Measurements from ENCODE around the gene TDP2.
A peak's percentile ranks its signal among the peaks of the same experiment; 100 is the strongest.
"Not testable (repeated sequence)": the region's sequence is repeated elsewhere in the genome, so short reads cannot be mapped to it uniquely, and the experiment has no call there.

TDP2 gene

DNA sequence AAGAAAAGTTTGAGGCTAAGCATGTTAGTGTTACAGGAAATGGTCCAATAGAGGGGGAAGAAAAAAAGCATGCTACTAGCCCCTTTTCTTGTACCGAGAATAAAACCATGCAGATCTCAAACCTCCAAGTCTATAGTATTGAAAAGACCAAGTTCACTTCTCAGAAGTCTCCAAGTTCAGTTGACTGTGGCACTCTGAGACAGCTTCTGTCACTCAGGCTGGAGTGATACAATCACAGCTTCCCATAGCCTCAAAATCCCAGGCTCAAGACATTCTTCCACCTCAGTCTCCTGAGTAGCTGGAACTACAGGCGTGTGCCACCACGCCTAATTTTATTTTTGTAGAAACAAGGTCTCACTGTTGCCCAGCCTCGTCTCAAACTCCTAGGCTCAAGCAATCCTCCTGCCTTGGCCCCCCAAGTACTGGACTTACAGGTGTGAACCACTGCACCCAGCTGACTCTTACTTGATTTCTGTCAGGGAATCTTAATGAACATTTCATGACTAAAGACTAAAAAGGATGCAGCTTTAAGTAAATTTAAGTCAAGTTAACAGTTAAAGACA, 36.1 kb upstream of the TDP2 start:
- peaks cover 46% of the 10 kb centered on the region for H3K36me3 ChIP-seq (replicated peaks)
- no peak for TF ChIP-seq CTCF (IDR thresholded peaks at IDR 0.05; ENCODE audit: low read depth, low read length, missing control alignments)
- H3K27ac ChIP-seq, result no peak overlapping the region
- no peaks in the 10 kb centered on the region for H3K27me3 ChIP-seq (replicated peaks)
- no peak overlapping the region for H3K4me3 ChIP-seq (ENCODE audit: low read depth, low read length)
- in situ Hi-C loops (cut with HindIII; ENCODE audit: low pct_ligation_motif_present, low sequenced_read_pairs), result no loop called here
- no peak for DNase-seq

- H3K27me3 ChIP-seq (replicated peaks), result no peaks in the 10 kb centered on the region
- in situ Hi-C loops (cut with HindIII; ENCODE audit: low pct_ligation_motif_present, low sequenced_read_pairs), result no loop called here
- TF ChIP-seq CTCF (IDR thresholded peaks at IDR 0.05; ENCODE audit: low read depth, low read length, missing control alignments), result no peak
- no peak overlapping the region for H3K27ac ChIP-seq
- peaks cover 19% of the 10 kb centered on the region for H3K36me3 ChIP-seq (replicated peaks)
- H3K4me3 ChIP-seq (ENCODE audit: low read depth, low read length), result no peak overlapping the region
- DNase-seq, result no peak
Measured at GRCh38 chr6:24699521-24700359, 33.0 kb upstream of the TDP2 start.

DNA sequence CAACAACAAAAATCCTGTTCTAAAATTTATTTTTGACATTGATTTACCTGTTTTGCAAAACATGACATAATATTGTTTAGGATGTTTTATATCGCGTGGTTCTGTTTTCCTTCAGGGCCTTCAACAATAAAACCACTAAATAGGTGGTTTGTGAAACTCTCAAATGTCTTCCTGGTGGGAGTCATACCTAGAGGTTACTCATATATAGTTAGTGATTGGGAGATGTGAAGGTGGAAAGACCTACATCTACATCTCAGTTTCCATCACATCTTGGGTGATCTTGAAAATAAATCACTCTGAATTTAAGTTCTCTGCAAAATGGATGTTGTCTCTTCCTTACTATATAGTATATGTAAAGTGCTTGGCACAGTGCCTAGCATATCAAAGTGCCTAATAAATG, 29.4 kb upstream of the TDP2 start:
- Histone ChIP-seq H3K27me3 (replicated peaks) (no peaks in the 10 kb centered on the region), H3K36me3 (replicated peaks) (no peaks in the 10 kb centered on the region), H3K4me3 (ENCODE audit: low read depth, low read length) (no peak overlapping the region), H3K27ac (no peak overlapping the region)
- in situ Hi-C loops (cut with HindIII; ENCODE audit: low pct_ligation_motif_present, low sequenced_read_pairs), result no loop called here
- no peak for DNase-seq
- TF ChIP-seq CTCF (IDR thresholded peaks at IDR 0.05; ENCODE audit: low read depth, low read length, missing control alignments), result no peak

GRCh38 chr6:24695635-24696034, 28.9 kb upstream of the TDP2 start:
- H3K27me3 ChIP-seq (replicated peaks); H3K36me3 ChIP-seq (replicated peaks): not testable (repeated sequence)

GRCh38 chr6:24694198-24694597, 27.5 kb upstream of the TDP2 start:
- no peak overlapping the region for H3K4me3 ChIP-seq (ENCODE audit: low read depth, low read length)
- H3K27ac ChIP-seq, result no peak overlapping the region
- no peaks in the 10 kb centered on the region for H3K27me3 ChIP-seq (replicated peaks)
- no peak for DNase-seq
- TF ChIP-seq CTCF (IDR thresholded peaks at IDR 0.05; ENCODE audit: low read depth, low read length, missing control alignments), result no peak
- in situ Hi-C loops (cut with HindIII; ENCODE audit: low pct_ligation_motif_present, low sequenced_read_pairs), result no loop called here
- H3K36me3 ChIP-seq (replicated peaks), result no peaks in the 10 kb centered on the region

More at GRCh38 chr6:24695635-24696034, 28.9 kb upstream of the TDP2 start:
- peak; percentile 12 for DNase-seq
- H3K4me3 ChIP-seq (ENCODE audit: low read depth, low read length); H3K27ac ChIP-seq; in situ Hi-C loops (cut with HindIII; ENCODE audit: low pct_ligation_motif_present, low sequenced_read_pairs): not testable (repeated sequence)
- peak; percentile 44 for TF ChIP-seq CTCF (IDR thresholded peaks at IDR 0.05; ENCODE audit: low read depth, low read length, missing control alignments)
